Measurements from ENCODE around the gene CSF3R. TPM values are rescaled to one million over a fixed set of nuclear protein-coding genes. Genes with fewer than 3 reads are reported as not detected.

The CSF3R gene
- polyA plus RNA-seq, 1 of the 3 experiments (the other 2 are of a cell fraction) = not detected

DNA sequence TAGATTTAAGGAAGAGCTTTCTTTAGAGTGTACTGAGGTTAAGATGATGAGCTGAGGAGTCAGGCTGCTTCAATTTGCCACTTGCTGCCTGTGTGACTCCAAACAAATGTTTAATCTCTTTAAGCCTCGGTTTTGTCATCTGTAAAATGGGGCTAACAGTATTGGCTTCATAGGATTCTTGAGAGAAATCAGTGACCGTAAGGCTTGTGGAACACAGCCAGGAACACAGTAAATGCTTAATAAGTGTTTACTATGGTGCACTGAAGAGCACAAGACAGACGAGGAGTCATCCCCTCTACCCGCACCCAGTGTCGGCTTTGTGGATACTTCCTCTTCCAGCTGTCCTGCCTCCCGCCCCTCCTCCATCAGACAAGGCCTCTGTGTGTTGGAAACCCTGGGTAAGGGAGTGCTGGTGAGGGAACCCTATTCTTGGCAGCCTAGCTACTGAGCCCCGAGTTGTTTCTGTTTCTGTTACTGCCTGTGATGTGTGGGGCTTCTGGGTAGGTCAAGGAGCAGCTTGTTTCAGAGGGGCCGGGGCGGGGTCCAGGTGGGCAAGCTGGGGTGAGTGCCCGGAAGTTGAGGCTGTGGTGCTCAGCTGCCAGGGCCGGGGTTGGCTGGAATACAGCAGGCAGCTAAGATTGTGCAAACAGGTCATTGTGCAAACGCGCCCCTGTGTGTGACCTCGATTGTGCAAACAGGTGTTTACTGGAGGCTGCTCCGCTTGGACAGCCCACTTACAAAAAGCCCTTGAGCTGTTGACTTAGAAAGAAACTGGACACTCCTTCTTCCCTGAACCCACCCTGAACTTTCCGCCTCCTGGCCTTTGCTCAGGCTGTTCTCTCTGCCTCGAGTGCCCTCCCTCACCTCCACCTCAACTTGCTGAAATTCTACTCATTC, 4.0 kb upstream of the CSF3R start:
- no peaks in the 10 kb centered on the region for H3K79me2 ChIP-seq (ENCODE audit: insufficient read depth)
- 60% methylated on average over 14 of the region's 17 CpGs for WGBS (ENCODE audit: low lambda C conversion rate)
- no peaks in the 10 kb centered on the region for H4K20me1 ChIP-seq (ENCODE audit: insufficient read depth)
- no peaks in the 10 kb centered on the region for H3K36me3 ChIP-seq (replicated peaks in 1 of 2; ENCODE audit: control insufficient read depth in 1 of 2, insufficient read depth in 2 of 2, low read length in 1 of 2)
- no peak overlapping the region for H3K9ac ChIP-seq
- no peak overlapping the region for H3K27ac ChIP-seq (ENCODE audit: low read depth in 2 of 2, low read length in 1 of 2)
- no peaks in the 10 kb centered on the region for H3F3A ChIP-seq (replicated peaks; ENCODE audit: insufficient read depth)
- ChIA-PET POLR2A (no interaction called here), CTCF (interaction anchor here (1.1 to 1.6 kb wide), 4 partner anchors 13 to 89 kb away, joined by 3 to 6 read pairs (median 4); no protein-coding TSS in a partner anchor)
- H3K4me2 ChIP-seq = no peak overlapping the region
- no peak for DNase-seq
- no peak for TF ChIP-seq TCF12 (IDR thresholded peaks at IDR 0.05)
- TF ChIP-seq, protein P1, sequence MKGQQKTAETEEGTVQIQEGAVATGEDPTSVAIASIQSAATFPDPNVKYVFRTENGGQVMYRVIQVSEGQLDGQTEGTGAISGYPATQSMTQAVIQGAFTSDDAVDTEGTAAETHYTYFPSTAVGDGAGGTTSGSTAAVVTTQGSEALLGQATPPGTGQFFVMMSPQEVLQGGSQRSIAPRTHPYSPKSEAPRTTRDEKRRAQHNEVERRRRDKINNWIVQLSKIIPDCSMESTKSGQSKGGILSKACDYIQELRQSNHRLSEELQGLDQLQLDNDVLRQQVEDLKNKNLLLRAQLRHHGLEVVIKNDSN (IDR thresholded peaks at IDR 0.05; ENCODE audit: borderline replicate concordance, low read depth) = no peak
- TF ChIP-seq RFX5 (IDR thresholded peaks at IDR 0.05; ENCODE audit: low read length) = no peak
- no peak for TF ChIP-seq MEF2A (IDR thresholded peaks at IDR 0.05; ENCODE audit: borderline replicate concordance, low read depth)
- TF ChIP-seq, protein P2, sequence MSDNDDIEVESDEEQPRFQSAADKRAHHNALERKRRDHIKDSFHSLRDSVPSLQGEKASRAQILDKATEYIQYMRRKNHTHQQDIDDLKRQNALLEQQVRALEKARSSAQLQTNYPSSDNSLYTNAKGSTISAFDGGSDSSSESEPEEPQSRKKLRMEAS (IDR thresholded peaks at IDR 0.05; ENCODE audit: low read depth) = no peak
- TF ChIP-seq MXI1 (IDR thresholded peaks at IDR 0.05; ENCODE audit: low read depth, low read length) = no peak
- no peak for TF ChIP-seq SMC3 (IDR thresholded peaks at IDR 0.05; ENCODE audit: low read depth, low read length)
- TF ChIP-seq EZH2phosphoT487 (IDR thresholded peaks at IDR 0.05; ENCODE audit: borderline replicate concordance, low read depth) = no peak
- no peak for TF ChIP-seq RXRA (IDR thresholded peaks at IDR 0.05; ENCODE audit: borderline replicate concordance, low read depth)
- TF ChIP-seq NFIC (IDR thresholded peaks at IDR 0.05; ENCODE audit: borderline replicate concordance) = no peak
- TF ChIP-seq RCOR1 (IDR thresholded peaks at IDR 0.05; ENCODE audit: low read length) = no peak
- TF ChIP-seq, protein P3, sequence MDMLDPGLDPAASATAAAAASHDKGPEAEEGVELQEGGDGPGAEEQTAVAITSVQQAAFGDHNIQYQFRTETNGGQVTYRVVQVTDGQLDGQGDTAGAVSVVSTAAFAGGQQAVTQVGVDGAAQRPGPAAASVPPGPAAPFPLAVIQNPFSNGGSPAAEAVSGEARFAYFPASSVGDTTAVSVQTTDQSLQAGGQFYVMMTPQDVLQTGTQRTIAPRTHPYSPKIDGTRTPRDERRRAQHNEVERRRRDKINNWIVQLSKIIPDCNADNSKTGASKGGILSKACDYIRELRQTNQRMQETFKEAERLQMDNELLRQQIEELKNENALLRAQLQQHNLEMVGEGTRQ (IDR thresholded peaks at IDR 0.05; ENCODE audit: borderline replicate concordance, low read depth, low read length) = no peak
- TF ChIP-seq GABPA (IDR thresholded peaks at IDR 0.05; ENCODE audit: low read depth) = no peak
- no peak for TF ChIP-seq GATA2 (CRISPR knock-in tag; IDR thresholded peaks at IDR 0.05)
- TF ChIP-seq, protein P4, sequence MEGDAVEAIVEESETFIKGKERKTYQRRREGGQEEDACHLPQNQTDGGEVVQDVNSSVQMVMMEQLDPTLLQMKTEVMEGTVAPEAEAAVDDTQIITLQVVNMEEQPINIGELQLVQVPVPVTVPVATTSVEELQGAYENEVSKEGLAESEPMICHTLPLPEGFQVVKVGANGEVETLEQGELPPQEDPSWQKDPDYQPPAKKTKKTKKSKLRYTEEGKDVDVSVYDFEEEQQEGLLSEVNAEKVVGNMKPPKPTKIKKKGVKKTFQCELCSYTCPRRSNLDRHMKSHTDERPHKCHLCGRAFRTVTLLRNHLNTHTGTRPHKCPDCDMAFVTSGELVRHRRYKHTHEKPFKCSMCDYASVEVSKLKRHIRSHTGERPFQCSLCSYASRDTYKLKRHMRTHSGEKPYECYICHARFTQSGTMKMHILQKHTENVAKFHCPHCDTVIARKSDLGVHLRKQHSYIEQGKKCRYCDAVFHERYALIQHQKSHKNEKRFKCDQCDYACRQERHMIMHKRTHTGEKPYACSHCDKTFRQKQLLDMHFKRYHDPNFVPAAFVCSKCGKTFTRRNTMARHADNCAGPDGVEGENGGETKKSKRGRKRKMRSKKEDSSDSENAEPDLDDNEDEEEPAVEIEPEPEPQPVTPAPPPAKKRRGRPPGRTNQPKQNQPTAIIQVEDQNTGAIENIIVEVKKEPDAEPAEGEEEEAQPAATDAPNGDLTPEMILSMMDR (IDR thresholded peaks at IDR 0.05) = no peak
- TF ChIP-seq, protein P5, sequence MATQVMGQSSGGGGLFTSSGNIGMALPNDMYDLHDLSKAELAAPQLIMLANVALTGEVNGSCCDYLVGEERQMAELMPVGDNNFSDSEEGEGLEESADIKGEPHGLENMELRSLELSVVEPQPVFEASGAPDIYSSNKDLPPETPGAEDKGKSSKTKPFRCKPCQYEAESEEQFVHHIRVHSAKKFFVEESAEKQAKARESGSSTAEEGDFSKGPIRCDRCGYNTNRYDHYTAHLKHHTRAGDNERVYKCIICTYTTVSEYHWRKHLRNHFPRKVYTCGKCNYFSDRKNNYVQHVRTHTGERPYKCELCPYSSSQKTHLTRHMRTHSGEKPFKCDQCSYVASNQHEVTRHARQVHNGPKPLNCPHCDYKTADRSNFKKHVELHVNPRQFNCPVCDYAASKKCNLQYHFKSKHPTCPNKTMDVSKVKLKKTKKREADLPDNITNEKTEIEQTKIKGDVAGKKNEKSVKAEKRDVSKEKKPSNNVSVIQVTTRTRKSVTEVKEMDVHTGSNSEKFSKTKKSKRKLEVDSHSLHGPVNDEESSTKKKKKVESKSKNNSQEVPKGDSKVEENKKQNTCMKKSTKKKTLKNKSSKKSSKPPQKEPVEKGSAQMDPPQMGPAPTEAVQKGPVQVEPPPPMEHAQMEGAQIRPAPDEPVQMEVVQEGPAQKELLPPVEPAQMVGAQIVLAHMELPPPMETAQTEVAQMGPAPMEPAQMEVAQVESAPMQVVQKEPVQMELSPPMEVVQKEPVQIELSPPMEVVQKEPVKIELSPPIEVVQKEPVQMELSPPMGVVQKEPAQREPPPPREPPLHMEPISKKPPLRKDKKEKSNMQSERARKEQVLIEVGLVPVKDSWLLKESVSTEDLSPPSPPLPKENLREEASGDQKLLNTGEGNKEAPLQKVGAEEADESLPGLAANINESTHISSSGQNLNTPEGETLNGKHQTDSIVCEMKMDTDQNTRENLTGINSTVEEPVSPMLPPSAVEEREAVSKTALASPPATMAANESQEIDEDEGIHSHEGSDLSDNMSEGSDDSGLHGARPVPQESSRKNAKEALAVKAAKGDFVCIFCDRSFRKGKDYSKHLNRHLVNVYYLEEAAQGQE (IDR thresholded peaks at IDR 0.05; ENCODE audit: low read depth, low read length) = no peak
- TF ChIP-seq JUND (IDR thresholded peaks at IDR 0.05) = no peak
- TF ChIP-seq, protein P6, sequence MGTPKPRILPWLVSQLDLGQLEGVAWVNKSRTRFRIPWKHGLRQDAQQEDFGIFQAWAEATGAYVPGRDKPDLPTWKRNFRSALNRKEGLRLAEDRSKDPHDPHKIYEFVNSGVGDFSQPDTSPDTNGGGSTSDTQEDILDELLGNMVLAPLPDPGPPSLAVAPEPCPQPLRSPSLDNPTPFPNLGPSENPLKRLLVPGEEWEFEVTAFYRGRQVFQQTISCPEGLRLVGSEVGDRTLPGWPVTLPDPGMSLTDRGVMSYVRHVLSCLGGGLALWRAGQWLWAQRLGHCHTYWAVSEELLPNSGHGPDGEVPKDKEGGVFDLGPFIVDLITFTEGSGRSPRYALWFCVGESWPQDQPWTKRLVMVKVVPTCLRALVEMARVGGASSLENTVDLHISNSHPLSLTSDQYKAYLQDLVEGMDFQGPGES (IDR thresholded peaks at IDR 0.05; ENCODE audit: low read depth, low read length) = no peak
- TF ChIP-seq EP300 (IDR thresholded peaks at IDR 0.05; ENCODE audit: borderline replicate concordance in 1 of 2, low read depth in 1 of 2, low read length in 1 of 2) = no peak
- TF ChIP-seq CHD2 (IDR thresholded peaks at IDR 0.05; ENCODE audit: low read length, partially characterized antibody) = no peak
- no peak overlapping the region for H2AFZ ChIP-seq (ENCODE audit: low read depth)
- H3K27me3 ChIP-seq (ENCODE audit: insufficient read depth) = no peaks in the 10 kb centered on the region
- H3K4me3 ChIP-seq (ENCODE audit: low read depth in 2 of 2, low read length in 1 of 2) = no peak overlapping the region
- no peaks in the 10 kb centered on the region for H3K9me2 ChIP-seq
- peaks cover 0 to 16% of the 10 kb centered on the region in 2 experiments; a peak in 1 of 4 replicates for H3K4me1 ChIP-seq (ENCODE audit: control insufficient read depth in 1 of 2, insufficient read depth in 2 of 2, low read depth in 1 of 2, low read length in 1 of 2)
- H3K9me3 ChIP-seq = no peaks in the 10 kb centered on the region
